Activated naive CD8-positive, alpha-beta T cell (primary cell): ENCODE data around the gene CRTAP.
A peak's percentile ranks its signal among the peaks of the same experiment; 100 is the strongest.
"Not testable (repeated sequence)": the region's sequence is repeated elsewhere in the genome, so short reads cannot be mapped to it uniquely, and the experiment has no call there.

Experiments
- H3K27ac Mint-ChIP-seq: one replicate; pipeline ENCODE4 v1.8.0; 2021; ENCODE audit warnings: mixed read lengths
- H3K27me3 Mint-ChIP-seq: one replicate; pipeline ENCODE4 v1.8.0; 2021; ENCODE audit warnings: mixed read lengths
- H3K36me3 Mint-ChIP-seq: one replicate; pipeline ENCODE4 v1.8.0; 2021; ENCODE audit warnings: mixed read lengths
- H3K4me1 Mint-ChIP-seq: one replicate; pipeline ENCODE4 v1.8.0; 2021; ENCODE audit warnings: low read depth, mixed read lengths
- H3K4me3 Mint-ChIP-seq: one replicate; pipeline ENCODE4 v1.8.0; 2021; ENCODE audit warnings: mild to moderate bottlenecking, mixed read lengths
- H3K9me3 Mint-ChIP-seq: one replicate; pipeline ENCODE4 v1.8.0; 2021; ENCODE audit warnings: low read depth, mixed read lengths

CRTAP gene

DNA sequence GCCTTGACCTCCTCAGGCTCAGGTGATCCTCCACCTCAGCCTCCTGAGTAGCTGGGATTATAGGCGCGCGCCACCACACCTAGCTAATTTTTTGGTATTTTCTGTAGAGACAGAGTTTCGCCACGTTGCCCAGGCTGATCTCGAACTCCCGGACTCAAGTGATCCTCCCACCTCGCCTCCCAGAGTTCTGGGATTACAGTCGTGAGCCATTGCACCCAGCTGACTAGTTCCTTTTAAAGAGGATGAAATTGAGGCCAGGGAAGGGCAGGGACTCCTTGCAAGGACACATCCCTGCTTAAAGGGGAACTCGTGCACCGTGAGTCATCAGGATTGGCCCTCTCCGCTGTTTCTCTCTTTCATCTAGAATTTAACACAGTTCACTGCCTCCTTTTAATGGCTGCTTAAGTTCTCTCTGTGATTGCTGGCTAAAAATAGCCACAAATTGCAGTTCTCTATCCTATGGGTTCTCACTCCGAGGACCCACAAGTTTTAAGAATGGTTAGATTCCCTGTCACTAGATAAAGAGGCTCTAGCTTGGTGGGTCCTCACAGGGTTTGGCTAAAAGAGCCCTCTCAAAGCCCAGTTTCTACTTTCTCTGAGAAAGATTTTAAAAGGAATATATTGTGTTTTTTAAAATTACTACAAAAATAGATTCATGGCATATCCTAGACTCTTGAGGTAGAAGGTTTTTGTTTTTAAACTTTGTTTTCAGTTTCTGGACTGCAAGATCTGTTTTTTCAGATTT is 1.4 kb downstream of the CRTAP start:
- peaks cover 26% of the 10 kb centered on the region for H3K4me1 Mint-ChIP-seq
- no peaks in the 10 kb centered on the region for H3K27me3 Mint-ChIP-seq
- H3K9me3 Mint-ChIP-seq = no peaks in the 10 kb centered on the region
- peak overlapping the region; percentile 51 for H3K27ac Mint-ChIP-seq
- H3K36me3 Mint-ChIP-seq = no peaks in the 10 kb centered on the region
- H3K4me3 Mint-ChIP-seq = peak overlapping the region; percentile 89

DNA sequence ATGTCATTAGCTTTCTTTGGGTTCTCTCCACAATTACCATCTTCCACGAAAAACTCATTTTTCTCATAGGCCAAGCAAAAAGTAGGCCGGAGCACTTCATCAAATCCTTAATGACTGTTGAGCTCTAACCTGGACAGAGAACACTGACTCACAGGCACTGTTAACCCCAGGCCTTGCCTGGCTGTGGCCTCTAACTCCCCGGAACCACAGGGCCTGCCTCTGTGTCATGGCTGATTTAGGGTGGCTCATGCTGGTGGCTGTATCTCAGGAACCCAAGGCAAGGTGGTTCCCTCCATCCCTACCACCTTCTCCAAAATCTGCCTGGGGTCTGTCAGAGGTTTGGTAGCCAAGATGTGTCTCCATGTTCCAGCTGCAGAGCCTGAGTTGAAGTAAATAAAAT is 3.6 kb downstream of the CRTAP start:
- Mint-ChIP-seq H3K36me3 (peaks cover 4% of the 10 kb centered on the region), H3K4me1 (peaks cover 23% of the 10 kb centered on the region), H3K27me3 (no peaks in the 10 kb centered on the region), H3K27ac (no peak overlapping the region), H3K4me3 (no peak overlapping the region), H3K9me3 (no peaks in the 10 kb centered on the region)

DNA sequence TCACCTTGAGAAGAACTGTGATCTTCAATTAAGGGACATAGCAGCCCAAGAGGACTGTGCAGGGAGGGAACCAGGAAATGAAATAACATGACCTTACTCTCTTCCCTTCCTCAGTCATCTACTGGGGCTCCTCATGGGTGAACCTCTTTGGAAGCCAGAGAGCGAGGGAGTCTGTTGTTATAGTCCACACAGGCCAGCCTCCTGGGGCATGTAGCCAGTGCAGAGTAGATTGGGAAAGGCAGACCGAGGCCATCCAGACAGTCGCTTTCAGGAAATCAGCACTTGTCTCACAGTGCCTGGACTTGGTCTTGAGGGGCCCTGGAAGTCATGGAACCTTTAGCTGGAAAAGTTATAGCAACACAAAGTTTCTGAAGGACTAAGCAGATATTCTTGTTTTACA is 6.1 kb downstream of the CRTAP start:
- H3K9me3 Mint-ChIP-seq = no peaks in the 10 kb centered on the region
- no peak overlapping the region for H3K27ac Mint-ChIP-seq
- H3K27me3 Mint-ChIP-seq = no peaks in the 10 kb centered on the region
- peaks cover 6% of the 10 kb centered on the region for H3K36me3 Mint-ChIP-seq
- peaks cover 15% of the 10 kb centered on the region for H3K4me1 Mint-ChIP-seq
- no peak overlapping the region for H3K4me3 Mint-ChIP-seq

DNA sequence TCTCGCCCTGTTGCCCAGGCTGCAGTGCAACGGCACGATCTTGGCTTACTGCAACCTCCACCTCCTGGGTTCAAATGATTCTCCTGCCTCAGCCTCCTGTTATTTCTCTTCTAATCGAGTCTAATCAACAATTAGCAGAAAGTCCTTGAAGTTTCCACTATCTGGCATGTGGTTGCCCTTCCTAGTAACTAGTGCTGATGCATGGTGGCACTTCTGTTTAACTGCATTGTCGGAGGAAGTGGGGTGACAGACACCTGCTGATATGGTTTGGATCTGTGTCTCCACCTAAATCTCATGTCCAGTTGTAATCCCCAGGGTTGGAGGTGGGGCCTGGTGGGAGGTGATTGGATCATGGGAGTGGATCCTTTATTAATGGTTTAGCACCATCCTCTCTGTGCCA is 9.2 kb downstream of the CRTAP start:
- Mint-ChIP-seq H3K27ac (no peak overlapping the region), H3K27me3 (no peaks in the 10 kb centered on the region), H3K9me3 (no peaks in the 10 kb centered on the region), H3K4me1 (peaks cover 4% of the 10 kb centered on the region), H3K4me3 (no peak overlapping the region), H3K36me3 (peaks cover 10% of the 10 kb centered on the region)

DNA sequence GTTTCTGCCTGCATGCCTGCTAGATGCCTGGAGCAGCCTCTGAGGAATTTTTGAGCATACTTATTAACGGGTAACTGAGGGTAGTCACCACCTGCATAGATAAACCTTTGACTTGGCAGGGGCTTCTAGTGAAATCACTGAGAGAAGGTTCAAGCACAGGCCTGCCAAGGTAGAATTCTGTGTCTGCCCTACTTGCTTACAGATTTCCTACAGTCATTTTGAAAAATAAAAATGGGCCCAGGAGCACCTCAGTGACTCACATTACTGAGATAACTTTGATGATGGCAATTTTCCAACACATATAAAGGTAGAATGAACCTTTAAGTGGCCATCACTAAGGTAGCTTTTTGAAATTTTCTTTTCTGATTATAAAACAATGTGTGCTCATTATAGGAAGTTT is 10.8 kb downstream of the CRTAP start:
- H3K36me3 Mint-ChIP-seq = peaks cover 10% of the 10 kb centered on the region
- no peak overlapping the region for H3K4me3 Mint-ChIP-seq
- H3K9me3 Mint-ChIP-seq = no peaks in the 10 kb centered on the region
- H3K27ac Mint-ChIP-seq = no peak overlapping the region
- H3K4me1 Mint-ChIP-seq = peaks cover 4% of the 10 kb centered on the region
- H3K27me3 Mint-ChIP-seq = no peaks in the 10 kb centered on the region

DNA sequence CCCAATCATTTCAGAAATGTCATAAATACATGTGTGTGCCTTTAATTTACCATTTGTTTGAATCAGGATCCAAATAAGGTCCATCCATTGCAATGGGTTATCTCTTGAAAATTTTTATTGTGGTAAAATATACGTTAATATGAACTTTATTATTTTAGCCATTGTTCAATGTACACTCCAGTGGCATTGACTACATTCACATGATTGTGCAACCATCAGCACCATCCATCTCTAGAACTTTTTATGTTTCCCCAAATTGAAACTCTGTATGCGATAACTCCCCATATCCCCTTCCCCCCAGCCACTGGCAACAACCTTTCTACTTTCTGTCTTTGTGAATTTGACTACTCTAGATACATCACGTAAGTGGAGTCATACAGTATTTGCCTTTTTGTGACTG is 12.0 kb downstream of the CRTAP start:
- no peak overlapping the region for H3K27ac Mint-ChIP-seq
- H3K36me3 Mint-ChIP-seq = peaks cover 7% of the 10 kb centered on the region
- H3K4me3 Mint-ChIP-seq = no peak overlapping the region
- H3K4me1 Mint-ChIP-seq = peaks cover 4% of the 10 kb centered on the region
- no peaks in the 10 kb centered on the region for H3K27me3 Mint-ChIP-seq
- no peaks in the 10 kb centered on the region for H3K9me3 Mint-ChIP-seq

DNA sequence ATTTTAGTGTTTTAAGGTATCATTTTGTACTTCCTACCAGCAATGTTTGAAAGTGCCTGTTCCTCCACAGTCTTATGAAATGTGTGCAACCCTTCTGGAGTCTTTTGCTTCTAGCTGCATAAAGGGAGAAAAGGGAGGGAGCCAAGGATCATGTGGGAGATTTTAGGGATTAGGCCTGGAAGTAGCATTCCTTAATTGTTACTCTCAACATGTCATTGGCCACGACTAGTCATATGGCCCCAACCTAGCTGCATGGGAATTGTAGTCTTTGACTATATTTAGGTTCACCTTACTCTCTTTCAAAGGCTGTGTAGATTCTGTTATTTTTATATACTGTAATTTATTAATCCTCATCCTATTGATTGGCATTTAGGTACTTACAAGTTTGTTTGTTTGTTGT is 14.9 kb downstream of the CRTAP start:
- Mint-ChIP-seq H3K4me3 (no peak overlapping the region), H3K36me3 (peaks cover 4% of the 10 kb centered on the region), H3K9me3 (no peaks in the 10 kb centered on the region), H3K4me1 (peaks cover 5% of the 10 kb centered on the region), H3K27me3 (no peaks in the 10 kb centered on the region), H3K27ac (no peak overlapping the region)

DNA sequence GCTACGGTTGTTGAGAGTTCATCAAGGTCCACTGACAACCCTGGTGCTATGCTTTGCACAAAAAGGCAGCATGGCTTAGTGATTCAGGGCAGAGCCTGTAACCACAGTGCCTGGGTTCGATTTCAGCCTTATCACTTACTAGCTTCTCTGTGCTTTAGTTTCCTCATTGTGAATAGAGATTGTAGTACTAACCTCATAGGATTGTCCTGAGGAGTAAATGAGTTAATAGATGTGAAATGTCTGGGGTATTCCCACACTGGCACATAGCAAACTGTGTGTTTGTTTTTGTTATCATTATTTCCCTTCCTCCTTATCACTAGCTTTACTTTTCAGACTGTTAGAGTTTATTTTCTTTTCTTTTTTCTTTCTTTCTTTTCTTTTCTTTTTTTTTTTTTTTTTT is 16.3 kb downstream of the CRTAP start:
- Mint-ChIP-seq H3K4me1 (peaks cover 5% of the 10 kb centered on the region), H3K36me3 (peaks cover 4% of the 10 kb centered on the region), H3K4me3 (no peak overlapping the region), H3K27ac (no peak overlapping the region), H3K9me3 (no peaks in the 10 kb centered on the region), H3K27me3 (no peaks in the 10 kb centered on the region)

DNA sequence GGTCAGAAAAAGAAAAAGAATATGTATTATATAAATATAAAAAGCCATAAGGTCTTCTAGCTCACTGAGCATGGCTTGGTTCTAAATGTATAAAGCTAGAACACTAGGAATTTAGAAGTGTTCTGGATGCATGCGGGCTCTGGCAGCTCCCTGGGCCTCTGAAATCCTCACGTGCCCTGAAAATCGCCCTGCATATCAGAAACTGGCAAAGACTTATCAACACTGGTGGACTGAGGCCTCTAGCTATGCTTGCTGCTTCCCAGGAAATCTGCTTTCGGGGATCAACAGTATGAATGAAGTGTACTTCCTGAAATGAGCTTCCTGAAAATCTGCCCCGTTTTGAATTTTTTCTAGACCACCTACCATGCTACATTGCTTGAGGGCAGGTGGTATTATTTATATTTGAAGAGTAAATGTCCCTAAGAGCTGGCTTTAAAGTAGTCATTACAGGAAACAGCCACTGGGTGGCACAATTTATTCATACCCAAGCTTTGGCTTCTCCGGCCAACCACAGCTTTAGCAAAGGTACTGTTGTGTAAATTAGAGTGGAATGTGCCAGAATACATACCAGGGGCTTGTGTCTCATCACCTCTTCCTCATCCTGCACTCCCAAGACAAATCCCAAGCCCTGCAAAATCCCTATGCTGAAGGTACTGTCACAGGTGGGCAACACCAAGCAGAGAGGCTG is 17.7 kb downstream of the CRTAP start:
- peaks cover 2% of the 10 kb centered on the region for H3K36me3 Mint-ChIP-seq
- no peak overlapping the region for H3K4me3 Mint-ChIP-seq
- H3K9me3 Mint-ChIP-seq = no peaks in the 10 kb centered on the region
- H3K27me3 Mint-ChIP-seq = no peaks in the 10 kb centered on the region
- peaks cover 5% of the 10 kb centered on the region for H3K4me1 Mint-ChIP-seq
- no peak overlapping the region for H3K27ac Mint-ChIP-seq

DNA sequence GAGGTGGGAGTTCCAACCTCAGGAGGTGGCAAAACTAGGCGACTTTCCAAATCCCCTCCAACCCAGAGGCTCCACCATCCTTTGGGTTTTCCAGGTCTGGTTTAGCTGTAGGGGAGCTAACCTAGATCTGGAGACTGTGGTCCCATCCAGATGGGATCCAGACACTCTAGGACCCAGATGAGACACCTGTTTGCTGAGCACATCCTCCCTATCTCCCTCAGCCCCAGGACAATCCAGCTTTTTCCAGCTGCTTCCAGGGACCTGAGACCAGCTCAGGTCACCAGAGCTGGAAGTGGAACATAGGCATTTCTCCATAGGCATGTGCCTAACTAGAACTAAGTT is 18.2 kb downstream of the CRTAP start:
- Mint-ChIP-seq H3K27me3 (no peaks in the 10 kb centered on the region), H3K27ac (no peak overlapping the region), H3K4me3 (no peak overlapping the region), H3K9me3 (no peaks in the 10 kb centered on the region), H3K36me3 (peaks cover 5% of the 10 kb centered on the region), H3K4me1 (peaks cover 5% of the 10 kb centered on the region)

DNA sequence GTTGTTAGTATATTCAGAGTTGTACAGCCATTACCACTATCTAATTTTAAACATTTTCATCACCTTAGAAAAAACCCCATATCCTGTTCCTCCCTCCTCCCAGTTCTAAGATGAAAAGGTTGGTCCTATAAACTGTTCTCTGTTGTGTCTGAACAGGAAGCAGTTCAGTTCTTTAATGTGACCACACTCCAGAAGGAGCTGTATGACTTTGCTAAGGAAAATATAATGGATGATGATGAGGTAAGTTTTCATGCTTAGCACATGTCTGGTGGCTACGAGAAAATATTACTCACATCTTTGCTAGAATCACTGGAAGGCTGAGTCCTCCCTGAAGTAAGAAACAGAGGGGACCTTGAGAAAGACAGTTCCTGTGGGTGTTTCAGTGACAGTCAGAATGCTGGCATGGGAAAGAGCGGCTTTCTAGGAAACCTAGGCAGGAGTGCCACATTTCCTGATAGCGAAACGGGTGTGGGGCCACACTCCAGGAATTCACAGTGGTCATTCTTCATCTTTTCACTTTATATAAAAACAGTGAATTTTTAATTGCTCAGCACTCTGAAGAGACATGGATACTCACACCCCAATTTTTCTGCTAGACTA is 20.3 kb downstream of the CRTAP start:
- H3K27me3 Mint-ChIP-seq = no peaks in the 10 kb centered on the region
- no peak overlapping the region for H3K27ac Mint-ChIP-seq
- H3K4me3 Mint-ChIP-seq = no peak overlapping the region
- no peaks in the 10 kb centered on the region for H3K9me3 Mint-ChIP-seq
- H3K36me3 Mint-ChIP-seq = peaks cover 6% of the 10 kb centered on the region
- H3K4me1 Mint-ChIP-seq = peaks cover 5% of the 10 kb centered on the region

DNA sequence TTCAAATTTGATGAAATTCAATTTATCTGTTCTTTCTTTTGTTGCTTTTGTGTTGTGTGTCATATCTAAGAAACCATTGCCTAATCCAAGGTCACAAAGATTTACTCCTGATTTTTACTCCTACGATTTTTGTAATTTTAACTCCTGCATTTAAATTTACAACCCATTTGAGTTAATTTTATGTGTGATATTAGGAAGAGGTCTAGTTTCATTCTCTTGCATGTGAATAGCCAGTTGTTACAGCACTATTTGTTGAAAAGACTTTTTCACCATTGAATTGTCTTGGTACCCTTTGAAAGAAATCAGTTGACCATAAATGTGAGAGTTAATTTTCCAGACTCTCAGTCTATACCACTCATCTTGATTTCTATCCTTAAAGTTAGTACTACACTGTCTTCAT is 23.9 kb downstream of the CRTAP start:
- peaks cover 10% of the 10 kb centered on the region for H3K36me3 Mint-ChIP-seq
- no peak overlapping the region for H3K4me3 Mint-ChIP-seq
- peaks cover 5% of the 10 kb centered on the region for H3K4me1 Mint-ChIP-seq
- no peaks in the 10 kb centered on the region for H3K9me3 Mint-ChIP-seq
- no peak overlapping the region for H3K27ac Mint-ChIP-seq
- no peaks in the 10 kb centered on the region for H3K27me3 Mint-ChIP-seq

DNA sequence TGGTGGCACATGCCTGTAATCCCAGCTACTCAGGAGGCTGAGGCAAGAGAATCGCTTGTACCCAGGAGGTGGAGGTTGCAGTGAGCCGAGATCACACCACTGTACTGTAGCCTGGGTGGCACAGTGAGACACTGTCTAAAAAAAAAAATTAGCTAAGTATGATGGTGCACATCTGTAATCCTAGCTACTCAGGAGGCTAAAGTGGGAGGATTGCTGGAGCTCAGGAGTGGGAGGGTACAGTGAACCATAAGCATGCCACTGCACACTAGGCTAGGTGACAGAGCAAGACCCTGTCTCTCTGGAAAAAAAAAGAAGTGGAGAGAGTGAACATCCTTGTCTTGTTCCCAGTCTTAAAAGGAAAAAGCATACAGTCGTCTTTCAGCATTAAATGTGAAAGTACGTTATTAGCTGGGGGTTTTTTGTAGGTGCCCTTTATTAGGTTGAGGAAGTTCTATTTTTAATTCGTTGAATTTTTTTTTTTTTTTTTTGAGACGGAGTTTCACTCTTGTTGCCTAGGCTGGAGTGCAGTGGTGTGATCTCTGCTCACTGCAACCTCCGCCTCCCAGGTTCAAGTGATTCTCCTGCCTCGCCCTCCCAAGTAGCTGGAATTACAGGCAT is 25.3 kb downstream of the CRTAP start:
- H3K27me3 Mint-ChIP-seq, H3K4me1 Mint-ChIP-seq, H3K9me3 Mint-ChIP-seq, H3K27ac Mint-ChIP-seq, H3K4me3 Mint-ChIP-seq: not testable (repeated sequence)
- H3K36me3 Mint-ChIP-seq = peaks cover 15% of the 10 kb centered on the region

DNA sequence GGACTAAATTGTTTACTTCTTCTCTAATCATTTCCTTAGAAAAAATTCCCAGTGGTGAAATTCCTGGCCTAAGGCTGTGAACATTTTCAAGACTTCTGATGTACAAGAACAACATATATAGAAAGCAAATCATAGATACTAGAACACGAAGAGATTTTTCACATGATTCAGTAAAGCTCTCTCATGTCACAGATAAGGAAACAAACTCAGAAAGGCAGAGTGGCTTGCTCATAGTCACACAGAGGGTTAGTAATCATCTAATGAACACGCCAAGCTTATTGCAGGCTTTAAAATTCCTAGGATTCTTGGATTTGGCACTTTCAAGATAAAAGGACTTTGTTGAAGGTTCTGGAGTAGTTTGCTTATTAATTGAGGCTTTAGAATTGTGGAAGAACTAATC is 26.2 kb downstream of the CRTAP start:
- Mint-ChIP-seq H3K27ac (no peak overlapping the region), H3K4me3 (no peak overlapping the region), H3K27me3 (no peaks in the 10 kb centered on the region), H3K9me3 (no peaks in the 10 kb centered on the region), H3K36me3 (peaks cover 15% of the 10 kb centered on the region), H3K4me1 (no peaks in the 10 kb centered on the region)

DNA sequence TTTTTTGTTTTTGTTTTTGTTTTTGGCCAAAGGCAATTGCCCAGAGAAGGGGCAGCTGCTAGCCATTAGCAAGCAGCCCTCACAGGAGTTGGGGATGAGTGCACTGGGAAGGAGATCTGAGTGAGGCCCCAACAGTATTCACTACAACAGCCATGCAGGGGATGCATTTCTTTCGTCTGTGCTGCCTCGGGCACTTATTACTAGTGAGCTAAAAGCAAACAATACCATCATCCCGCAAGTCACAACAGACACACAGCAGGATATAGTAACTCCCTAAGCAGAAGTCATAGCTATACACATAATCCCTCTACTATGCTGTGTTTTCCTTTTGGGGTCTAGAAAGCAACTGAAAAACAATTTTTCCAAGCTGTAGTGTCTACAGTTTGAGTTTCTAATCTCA is 27.2 kb downstream of the CRTAP start:
- H3K9me3 Mint-ChIP-seq = no peaks in the 10 kb centered on the region
- no peaks in the 10 kb centered on the region for H3K4me1 Mint-ChIP-seq
- H3K27ac Mint-ChIP-seq = no peak overlapping the region
- H3K36me3 Mint-ChIP-seq = peaks cover 15% of the 10 kb centered on the region
- no peak overlapping the region for H3K4me3 Mint-ChIP-seq
- no peaks in the 10 kb centered on the region for H3K27me3 Mint-ChIP-seq
